GM18498 (cell line): Measurements from ENCODE around the gene ATXN7L1.
"Not testable (repeated sequence)": the region's sequence is repeated elsewhere in the genome, so short reads cannot be mapped to it uniquely, and the experiment has no call there.

Experiments used
- ATAC-seq: cut with Tn5 transposase; IDR thresholded peaks from one replicate; pipeline ENCODE4 v1.9.1; 2021; ENCODE audit warnings: mild to moderate bottlenecking, moderate library complexity; ENCODE audit not compliant: unreplicated experiment

The ATXN7L1 gene

GRCh38 chr7:105623906-105624305 lies 252.5 kb downstream of the ATXN7L1 start:
- no peak for ATAC-seq

GRCh38 chr7:105623378-105623777 lies 253.0 kb downstream of the ATXN7L1 start:
- ATAC-seq, result no peak

- ATAC-seq, result no peak
Observed at GRCh38 chr7:105622106-105622731, 254.2 kb downstream of the ATXN7L1 start.

GRCh38 chr7:105621617-105622016 lies 254.8 kb downstream of the ATXN7L1 start:
- ATAC-seq, result no peak

- no peak for ATAC-seq
Observed at GRCh38 chr7:105621176-105621575, 255.2 kb downstream of the ATXN7L1 start.

- ATAC-seq, result no peak
Observed at GRCh38 chr7:105619590-105619989, 256.8 kb downstream of the ATXN7L1 start.

- ATAC-seq, result no peak
Observed at GRCh38 chr7:105618016-105618296, 258.4 kb downstream of the ATXN7L1 start.

- no peak for ATAC-seq
Observed at GRCh38 chr7:105617280-105618015, 259.0 kb downstream of the ATXN7L1 start.

- no peak for ATAC-seq
Observed at GRCh38 chr7:105614341-105614840, 262.0 kb downstream of the ATXN7L1 start.

- no peak for ATAC-seq
Observed at GRCh38 chr7:105613611-105614330, 262.6 kb downstream of the ATXN7L1 start.

GRCh38 chr7:105612806-105613205 lies 263.6 kb downstream of the ATXN7L1 start:
- ATAC-seq, result no peak

- ATAC-seq, result no peak
Observed at GRCh38 chr7:105611856-105612775, 264.3 kb downstream of the ATXN7L1 start.

GRCh38 chr7:105610165-105610930 lies 266.1 kb downstream of the ATXN7L1 start:
- no peak for ATAC-seq

- ATAC-seq, result no peak
Observed at GRCh38 chr7:105602325-105603305, 273.8 kb downstream of the ATXN7L1 start.

GRCh38 chr7:105600720-105601550 lies 275.5 kb downstream of the ATXN7L1 start:
- no peak for ATAC-seq

- ATAC-seq, result no peak
Observed at GRCh38 chr7:105599551-105599950, 276.8 kb downstream of the ATXN7L1 start.

GRCh38 chr7:105599080-105599479 lies 277.3 kb downstream of the ATXN7L1 start:
- ATAC-seq, result not testable (repeated sequence)

- no peak for ATAC-seq
Observed at GRCh38 chr7:105596866-105597265, 279.5 kb downstream of the ATXN7L1 start.
